ENCODE data around the gene PCDHB10.
"Not testable (repeated sequence)": the region's sequence is repeated elsewhere in the genome, so short reads cannot be mapped to it uniquely, and the experiment has no call there.

Gene PCDHB10

DNA sequence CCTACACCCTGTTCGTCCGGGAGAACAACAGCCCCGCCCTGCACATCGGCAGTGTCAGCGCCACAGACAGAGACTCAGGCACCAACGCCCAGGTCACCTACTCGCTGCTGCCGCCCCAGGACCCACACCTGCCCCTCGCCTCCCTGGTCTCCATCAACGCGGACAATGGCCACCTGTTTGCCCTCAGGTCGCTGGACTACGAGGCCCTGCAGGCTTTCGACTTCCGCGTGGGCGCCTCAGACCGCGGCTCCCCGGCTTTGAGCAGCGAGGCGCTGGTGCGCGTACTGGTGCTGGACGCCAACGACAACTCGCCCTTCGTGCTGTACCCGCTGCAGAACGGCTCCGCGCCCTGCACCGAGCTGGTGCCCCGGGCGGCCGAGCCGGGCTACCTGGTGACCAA, 3.5 kb upstream of the PCDHB10 start:
- not testable (repeated sequence) for DNase-seq

DNA sequence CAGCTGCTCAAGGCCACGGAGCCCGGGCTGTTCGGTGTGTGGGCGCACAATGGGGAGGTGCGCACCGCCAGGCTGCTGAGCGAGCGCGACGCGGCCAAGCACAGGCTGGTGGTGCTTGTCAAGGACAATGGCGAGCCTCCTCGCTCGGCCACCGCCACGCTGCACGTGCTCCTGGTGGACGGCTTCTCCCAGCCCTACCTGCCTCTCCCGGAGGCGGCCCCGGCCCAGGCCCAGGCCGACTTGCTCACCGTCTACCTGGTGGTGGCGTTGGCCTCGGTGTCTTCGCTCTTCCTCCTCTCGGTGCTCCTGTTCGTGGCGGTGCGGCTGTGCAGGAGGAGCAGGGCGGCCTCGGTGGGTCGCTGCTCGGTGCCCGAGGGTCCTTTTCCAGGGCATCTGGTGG, 3.0 kb upstream of the PCDHB10 start:
- DNase-seq = not testable (repeated sequence)

DNA sequence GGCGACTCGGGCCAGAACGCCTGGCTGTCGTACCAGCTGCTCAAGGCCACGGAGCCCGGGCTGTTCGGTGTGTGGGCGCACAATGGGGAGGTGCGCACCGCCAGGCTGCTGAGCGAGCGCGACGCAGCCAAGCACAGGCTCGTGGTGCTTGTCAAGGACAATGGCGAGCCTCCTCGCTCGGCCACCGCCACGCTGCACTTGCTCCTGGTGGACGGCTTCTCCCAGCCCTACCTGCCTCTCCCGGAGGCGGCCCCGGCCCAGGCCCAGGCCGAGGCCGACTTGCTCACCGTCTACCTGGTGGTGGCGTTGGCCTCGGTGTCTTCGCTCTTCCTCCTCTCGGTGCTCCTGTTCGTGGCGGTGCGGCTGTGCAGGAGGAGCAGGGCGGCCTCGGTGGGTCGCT, 2.2 kb downstream of the PCDHB10 start:
- not testable (repeated sequence) for DNase-seq

DNA sequence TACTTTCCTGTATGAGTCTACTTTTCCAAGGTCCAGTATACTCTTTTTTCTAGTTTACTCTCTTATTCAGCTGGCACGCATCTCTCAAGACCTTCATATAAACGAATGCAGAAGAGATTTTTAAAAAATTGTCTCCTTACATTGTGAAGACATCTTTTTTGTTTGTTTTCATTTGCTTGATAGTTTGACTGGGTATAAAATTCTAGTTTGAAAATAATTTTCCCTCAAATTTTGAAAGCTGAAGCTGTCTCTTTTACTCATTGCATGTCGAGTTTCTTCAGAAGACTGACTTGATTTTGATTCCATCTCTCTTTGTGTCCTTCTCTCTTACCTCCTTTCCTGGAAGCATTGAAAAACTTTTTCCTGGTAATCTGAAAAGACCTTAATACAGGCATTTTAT, 4.2 kb downstream of the PCDHB10 start:
- DNase-seq = no peak

DNA sequence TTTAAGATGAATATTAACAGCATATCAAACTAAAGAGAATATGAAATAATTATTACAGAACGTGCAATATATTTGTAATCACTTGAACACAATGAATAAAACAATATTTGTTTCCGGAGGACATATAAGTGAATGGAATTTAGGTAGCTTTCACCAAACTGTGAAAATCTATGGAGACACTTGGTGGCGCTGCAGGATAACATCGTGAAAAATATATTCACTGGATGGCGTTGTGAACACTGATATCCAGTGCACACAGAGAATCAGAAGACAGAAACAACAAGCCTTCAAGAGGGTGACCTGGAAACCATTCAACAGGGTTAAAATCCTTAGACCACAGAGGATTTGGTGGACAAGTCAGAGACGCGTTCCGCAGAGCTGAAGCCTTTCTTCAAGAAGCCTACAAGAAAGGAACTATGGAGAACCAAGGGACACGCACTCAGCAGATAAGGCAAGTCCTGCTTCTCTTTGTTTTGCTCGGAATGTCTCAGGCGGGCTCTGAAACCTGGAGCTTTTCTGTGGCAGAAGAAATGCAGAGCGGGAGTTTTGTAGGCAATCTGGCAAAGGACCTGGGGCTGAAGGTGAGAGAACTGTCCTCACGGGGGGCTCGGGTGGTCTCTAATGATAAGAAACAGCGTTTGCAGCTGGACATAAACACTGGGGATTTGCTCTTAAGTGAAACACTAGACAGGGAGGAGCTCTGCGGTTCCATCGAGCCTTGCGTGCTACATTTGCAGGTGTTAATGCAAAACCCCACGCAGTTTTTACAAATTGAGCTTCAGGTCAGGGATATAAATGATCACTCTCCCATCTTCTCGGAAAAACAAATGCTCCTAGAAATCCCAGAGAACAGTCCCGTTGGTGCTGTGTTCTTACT, 7.4 kb downstream of the PCDHB10 start, which contains the start of gene PCDHB11:
TSS of gene PCDHB11 (plus strand) at position 269 of the 877 bp plus-strand sequence. CDS start at position 417, 148 bp downstream.
- DNase-seq = no peak

DNA sequence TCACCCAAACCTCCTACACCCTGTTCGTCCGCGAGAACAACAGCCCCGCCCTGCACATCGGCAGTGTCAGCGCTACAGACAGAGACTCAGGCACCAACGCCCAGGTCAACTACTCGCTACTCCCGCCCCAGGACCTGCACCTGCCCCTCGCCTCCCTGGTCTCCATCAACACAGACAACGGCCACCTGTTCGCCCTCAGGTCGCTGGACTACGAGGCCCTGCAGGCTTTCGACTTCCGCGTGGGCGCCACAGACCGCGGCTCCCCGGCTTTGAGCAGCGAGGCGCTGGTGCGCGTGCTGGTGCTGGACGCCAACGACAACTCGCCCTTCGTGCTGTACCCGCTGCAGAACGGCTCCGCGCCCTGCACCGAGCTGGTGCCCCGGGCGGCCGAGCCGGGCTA, 9.0 kb downstream of the PCDHB10 start:
- DNase-seq = not testable (repeated sequence)

DNA sequence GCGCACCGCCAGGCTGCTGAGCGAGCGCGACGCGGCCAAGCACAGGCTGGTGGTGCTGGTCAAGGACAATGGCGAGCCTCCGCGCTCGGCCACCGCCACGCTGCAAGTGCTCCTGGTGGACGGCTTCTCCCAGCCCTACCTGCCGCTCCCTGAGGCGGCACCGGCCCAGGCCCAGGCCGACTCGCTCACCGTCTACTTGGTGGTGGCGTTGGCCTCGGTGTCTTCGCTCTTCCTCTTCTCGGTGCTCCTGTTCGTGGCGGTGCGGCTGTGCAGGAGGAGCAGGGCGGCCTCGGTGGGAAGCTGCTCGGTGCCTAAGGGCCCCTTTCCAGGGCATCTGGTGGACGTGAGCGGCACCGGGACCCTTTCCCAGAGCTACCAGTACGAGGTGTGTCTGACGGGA, 9.5 kb downstream of the PCDHB10 start:
- DNase-seq = not testable (repeated sequence)

DNA sequence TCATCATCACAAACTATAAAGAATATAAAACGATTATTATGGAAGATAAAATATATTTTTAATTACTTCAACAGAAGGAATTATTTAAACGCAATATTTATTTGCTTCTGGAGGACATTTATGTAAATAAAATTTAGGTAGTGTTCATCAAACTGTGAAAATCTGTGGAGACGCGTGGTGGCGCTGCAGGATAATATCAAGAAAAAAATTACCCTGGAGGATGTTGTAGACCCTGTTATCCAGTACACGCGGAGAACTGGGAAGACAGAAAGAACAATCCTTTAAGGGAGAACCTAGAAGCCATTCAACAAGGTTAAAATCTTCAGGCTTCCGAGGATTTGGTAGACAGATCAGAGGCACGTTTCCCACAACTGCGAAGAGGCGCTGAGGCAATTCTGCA, 16.3 kb downstream of the PCDHB10 start, which contains the start of gene PCDHB12:
TSS of gene PCDHB12 (plus strand) at position 242 of the 400 bp plus-strand sequence. CDS start 189 bp downstream, outside the sequence.
- no peak for DNase-seq

DNA sequence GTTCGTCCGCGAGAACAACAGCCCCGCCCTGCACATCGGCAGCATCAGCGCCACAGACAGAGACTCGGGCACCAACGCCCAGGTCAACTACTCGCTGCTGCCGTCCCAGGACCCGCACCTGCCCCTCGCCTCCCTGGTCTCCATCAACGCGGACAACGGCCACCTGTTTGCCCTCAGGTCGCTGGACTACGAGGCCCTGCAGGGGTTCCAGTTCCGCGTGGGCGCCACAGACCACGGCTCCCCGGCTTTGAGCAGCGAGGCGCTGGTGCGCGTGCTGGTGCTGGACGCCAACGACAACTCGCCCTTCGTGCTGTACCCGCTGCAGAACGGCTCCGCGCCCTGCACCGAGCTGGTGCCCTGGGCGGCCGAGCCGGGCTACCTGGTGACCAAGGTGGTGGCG, 18.1 kb downstream of the PCDHB10 start:
- not testable (repeated sequence) for DNase-seq

DNA sequence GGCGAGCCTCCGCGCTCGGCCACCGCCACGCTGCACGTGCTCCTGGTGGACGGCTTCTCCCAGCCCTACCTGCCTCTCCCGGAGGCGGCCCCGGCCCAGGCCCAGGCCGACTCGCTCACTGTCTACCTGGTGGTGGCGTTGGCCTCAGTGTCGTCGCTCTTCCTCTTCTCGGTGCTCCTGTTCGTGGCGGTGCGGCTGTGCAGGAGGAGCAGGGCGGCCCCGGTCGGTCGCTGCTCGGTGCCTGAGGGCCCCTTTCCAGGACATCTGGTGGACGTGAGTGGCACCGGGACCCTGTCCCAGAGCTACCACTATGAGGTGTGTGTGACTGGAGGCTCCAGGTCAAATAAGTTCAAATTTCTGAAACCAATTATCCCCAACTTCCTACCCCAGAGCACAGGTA, 18.7 kb downstream of the PCDHB10 start:
- not testable (repeated sequence) for DNase-seq

DNA sequence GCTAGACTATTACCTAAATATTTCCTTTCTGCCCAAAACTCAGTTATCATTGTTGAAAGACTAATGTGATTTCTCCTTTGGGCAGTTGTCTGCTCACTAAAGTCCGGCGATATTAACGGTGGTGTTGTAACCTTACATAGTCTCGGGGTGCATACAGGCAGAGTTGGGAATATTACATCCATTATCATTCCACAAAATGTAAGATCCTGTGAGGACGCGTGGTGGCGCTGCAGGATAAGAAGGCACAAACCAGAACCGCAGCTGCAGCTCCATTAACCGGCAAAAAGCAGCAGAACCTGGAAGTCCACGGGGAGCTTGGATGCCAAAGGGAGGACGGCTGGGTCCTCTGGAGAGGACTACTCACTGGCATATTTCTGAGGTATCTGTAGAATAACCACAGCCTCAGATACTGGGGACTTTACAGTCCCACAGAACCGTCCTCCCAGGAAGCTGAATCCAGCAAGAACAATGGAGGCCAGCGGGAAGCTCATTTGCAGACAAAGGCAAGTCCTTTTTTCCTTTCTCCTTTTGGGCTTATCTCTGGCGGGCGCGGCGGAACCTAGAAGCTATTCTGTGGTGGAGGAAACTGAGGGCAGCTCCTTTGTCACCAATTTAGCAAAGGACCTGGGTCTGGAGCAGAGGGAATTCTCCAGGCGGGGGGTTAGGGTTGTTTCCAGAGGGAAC, 21.6 kb downstream of the PCDHB10 start, which contains the start of gene PCDHB13:
TSS of gene PCDHB13 (plus strand) at position 264 of the 684 bp plus-strand sequence. CDS start at position 469, 205 bp downstream.
- peak; percentile 20 for DNase-seq

DNA sequence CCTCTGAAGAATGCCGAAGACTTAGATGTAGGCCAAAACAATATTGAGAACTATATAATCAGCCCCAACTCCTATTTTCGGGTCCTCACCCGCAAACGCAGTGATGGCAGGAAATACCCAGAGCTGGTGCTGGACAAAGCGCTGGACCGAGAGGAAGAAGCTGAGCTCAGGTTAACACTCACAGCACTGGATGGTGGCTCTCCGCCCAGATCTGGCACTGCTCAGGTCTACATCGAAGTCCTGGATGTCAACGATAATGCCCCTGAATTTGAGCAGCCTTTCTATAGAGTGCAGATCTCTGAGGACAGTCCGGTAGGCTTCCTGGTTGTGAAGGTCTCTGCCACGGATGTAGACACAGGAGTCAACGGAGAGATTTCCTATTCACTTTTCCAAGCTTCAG, 22.4 kb downstream of the PCDHB10 start:
- DNase-seq = not testable (repeated sequence)

DNA sequence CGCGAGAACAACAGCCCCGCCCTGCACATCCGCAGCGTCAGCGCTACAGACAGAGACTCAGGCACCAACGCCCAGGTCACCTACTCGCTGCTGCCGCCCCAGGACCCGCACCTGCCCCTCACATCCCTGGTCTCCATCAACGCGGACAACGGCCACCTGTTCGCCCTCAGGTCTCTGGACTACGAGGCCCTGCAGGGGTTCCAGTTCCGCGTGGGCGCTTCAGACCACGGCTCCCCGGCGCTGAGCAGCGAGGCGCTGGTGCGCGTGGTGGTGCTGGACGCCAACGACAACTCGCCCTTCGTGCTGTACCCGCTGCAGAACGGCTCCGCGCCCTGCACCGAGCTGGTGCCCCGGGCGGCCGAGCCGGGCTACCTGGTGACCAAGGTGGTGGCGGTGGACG, 23.4 kb downstream of the PCDHB10 start:
- not testable (repeated sequence) for DNase-seq

DNA sequence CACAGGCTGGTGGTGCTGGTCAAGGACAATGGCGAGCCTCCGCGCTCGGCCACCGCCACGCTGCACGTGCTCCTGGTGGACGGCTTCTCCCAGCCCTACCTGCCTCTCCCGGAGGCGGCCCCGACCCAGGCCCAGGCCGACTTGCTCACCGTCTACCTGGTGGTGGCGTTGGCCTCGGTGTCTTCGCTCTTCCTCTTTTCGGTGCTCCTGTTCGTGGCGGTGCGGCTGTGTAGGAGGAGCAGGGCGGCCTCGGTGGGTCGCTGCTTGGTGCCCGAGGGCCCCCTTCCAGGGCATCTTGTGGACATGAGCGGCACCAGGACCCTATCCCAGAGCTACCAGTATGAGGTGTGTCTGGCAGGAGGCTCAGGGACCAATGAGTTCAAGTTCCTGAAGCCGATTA, 23.9 kb downstream of the PCDHB10 start:
- not testable (repeated sequence) for DNase-seq

DNA sequence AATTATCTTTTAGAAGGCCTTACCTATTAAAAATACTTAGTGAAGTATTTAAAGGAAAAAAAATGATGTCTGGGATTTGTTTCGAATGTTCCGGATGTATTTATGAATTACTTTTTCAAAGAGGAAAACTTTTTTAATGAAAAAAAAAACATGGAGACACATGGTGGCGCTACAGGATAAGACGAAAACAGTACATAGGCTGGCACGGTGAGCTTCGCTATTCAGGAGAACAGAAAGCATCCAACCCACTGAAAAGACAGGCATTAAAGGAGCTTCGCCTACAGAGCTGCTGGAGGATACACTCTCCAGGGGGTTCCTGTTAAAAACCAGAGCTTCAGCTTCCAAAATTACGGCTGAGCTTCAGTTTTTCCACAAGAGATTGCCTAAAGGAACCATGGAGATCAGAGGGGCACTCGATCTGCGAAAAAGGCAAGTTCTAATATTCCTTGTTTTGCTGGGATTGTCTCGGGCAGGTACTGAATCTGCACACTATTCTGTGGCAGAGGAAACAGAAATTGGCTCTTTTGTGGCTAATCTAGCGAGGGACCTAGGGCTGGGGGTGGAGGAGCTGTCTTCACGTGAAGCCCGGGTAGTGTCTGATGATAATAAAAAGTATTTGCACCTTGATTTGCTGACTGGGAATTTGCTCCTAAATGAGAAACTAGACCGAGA, 31.1 kb downstream of the PCDHB10 start, which contains the start of gene PCDHB14:
TSS of gene PCDHB14 (plus strand) at position 232 of the 672 bp plus-strand sequence. CDS start at position 395, 163 bp downstream.
- no peak for DNase-seq

DNA sequence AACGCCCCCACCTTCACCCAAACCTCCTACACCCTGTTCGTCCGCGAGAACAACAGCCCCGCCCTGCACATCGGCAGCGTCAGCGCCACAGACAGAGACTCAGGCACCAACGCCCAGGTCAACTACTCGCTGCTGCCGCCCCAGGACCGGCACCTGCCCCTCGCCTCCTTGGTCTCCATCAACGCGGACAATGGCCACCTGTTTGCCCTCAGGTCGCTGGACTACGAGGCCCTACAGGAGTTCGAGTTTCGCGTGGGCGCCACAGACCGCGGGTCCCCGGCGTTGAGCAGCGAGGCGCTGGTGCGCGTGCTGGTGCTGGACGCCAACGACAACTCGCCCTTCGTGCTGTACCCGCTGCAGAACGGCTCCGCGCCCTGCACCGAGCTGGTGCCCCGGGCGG, 32.7 kb downstream of the PCDHB10 start:
- not testable (repeated sequence) for DNase-seq

DNA sequence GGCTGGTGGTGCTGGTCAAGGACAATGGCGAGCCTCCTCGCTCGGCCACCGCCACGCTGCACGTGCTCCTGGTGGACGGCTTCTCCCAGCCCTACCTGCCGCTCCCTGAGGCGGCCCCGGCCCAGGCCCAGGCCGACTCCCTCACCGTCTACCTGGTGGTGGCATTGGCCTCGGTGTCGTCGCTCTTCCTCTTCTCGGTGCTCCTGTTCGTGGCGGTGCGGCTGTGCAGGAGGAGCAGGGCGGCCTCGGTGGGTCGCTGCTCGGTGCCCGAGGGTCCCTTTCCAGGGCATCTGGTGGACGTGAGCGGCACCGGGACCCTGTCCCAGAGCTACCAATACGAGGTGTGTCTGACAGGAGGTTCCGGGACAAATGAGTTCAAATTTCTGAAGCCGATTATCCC, 33.3 kb downstream of the PCDHB10 start:
- not testable (repeated sequence) for DNase-seq

DNA sequence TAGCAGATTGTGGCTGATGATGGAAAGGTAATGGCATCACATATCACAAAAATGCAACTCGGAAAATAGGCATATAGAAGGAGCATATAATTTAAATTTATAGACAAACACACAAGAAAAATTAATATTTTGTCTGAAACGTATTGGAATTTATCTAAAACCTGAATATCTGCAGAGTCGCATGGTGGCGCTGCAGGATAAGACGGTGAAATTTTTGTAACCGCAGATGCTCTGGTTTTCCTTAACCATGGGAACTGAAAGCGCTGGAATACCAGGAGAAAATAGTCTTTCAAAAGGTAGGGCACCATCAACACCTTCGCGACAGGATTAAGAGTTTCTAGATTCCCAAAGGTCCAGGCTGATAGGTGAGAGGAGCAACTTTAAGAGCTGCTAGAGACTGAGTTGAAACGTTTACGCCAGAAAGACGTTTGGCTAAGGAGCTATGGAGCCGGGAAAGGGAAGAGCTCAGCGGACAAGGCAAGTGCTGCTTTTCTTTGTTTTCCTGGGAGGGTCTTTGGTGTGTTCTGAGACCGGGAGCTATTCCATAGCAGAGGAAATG, 42.0 kb downstream of the PCDHB10 start:
- no peak for DNase-seq

DNA sequence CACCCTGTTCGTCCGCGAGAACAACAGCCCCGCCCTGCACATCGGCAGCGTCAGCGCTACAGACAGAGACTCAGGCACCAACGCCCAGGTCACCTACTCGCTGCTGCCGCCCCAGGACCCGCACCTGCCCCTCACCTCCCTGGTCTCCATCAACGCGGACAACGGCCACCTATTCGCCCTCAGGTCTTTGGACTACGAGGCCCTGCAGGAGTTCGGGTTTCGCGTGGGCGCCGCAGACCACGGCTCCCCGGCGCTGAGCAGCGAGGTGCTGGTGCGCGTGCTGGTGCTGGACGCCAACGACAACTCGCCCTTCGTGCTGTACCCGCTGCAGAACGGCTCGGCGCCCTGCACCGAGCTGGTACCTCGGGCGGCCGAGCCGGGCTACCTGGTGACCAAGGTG, 43.8 kb downstream of the PCDHB10 start:
- DNase-seq = not testable (repeated sequence)

DNA sequence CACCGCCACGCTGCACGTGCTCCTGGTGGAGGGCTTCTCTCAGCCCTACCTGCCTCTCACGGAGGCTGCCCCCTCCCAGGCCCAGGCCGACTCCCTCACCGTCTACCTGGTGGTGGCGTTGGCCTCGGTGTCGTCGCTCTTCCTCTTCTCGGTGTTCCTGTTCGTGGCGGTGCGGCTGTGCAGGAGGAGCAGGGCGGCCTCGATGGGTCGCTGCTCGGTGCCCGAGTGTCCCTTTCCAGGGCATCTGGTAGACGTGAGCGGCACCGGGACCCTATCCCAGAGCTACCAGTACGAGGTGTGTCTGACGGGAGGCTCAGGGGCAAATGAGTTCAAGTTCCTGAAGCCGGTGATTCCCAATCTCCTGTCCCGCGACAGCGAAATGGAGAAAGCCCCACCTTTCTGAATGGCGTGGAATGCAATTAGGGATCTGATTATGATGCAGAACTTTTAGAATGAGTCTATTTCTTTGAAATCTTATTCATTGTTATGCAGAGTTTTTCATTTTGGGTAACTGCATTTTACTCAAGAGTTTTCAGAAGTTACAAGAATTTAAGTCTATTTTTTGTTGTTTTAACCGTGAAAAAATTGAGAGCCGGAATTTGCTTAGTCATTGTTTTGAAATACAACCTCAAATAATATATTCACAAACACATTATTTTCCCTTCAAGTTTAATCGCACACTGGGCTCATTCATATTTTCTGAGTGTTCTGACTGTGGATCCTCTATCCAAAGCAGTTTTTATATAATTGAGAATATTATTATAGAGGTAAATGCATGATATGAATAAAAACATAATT, 44.6 kb downstream of the PCDHB10 start:
- DNase-seq = no peak

DNA sequence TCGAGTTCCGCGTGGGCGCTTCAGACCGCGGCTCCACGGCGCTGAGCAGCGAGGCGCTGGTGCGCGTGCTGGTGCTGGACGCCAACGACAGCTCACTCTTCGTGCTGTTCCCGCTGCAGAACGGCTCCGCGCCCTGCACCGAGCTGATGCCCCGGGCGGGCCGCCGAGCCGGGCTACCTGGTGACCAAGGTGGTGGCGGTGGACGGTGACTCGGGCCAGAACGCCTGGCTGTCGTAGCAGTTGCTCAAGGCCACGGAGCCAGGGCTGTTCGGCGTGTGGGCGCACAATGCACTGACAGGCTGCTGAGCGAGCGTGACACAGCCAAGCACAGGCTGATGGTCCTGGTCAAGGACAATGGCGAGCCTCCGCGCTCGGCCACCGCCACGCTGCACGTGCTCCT, 49.3 kb downstream of the PCDHB10 start:
- no peak for DNase-seq
